SHP77 treated with DMSO at 0.1 percent for 48 hours (cell line): ENCODE measurements around the gene ZNF804A.

Experiments used
- DNase-seq: peaks from one replicate; lab custom pipeline; 2025; lab: John Stamatoyannopoulos, UW

The ZNF804A gene

DNA sequence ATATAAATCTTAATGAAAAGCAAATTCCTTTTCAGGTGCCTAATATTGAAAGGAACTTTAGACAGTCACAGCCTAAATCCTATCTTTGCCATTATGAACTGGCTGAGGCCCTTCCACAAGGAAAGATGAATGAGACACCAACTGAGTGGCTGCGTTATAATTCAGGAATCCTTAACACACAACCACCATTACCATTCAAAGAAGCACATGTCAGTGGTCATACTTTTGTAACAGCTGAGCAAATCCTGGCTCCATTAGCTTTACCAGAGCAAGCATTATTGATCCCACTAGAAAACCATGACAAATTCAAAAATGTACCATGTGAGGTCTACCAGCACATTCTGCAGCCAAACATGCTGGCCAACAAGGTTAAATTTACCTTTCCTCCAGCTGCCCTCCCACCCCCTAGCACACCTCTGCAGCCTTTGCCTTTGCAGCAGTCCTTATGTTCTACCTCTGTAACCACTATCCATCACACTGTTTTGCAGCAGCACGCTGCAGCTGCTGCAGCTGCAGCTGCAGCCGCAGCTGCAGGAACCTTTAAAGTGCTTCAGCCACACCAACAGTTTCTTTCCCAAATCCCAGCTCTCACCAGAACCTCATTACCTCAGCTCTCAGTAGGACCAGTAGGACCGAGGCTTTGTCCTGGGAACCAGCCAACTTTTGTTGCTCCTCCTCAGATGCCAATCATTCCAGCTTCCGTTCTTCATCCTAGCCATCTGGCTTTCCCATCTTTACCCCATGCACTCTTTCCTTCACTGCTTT, 340.1 kb downstream of the ZNF804A start:
- DNase-seq: no peak

DNA sequence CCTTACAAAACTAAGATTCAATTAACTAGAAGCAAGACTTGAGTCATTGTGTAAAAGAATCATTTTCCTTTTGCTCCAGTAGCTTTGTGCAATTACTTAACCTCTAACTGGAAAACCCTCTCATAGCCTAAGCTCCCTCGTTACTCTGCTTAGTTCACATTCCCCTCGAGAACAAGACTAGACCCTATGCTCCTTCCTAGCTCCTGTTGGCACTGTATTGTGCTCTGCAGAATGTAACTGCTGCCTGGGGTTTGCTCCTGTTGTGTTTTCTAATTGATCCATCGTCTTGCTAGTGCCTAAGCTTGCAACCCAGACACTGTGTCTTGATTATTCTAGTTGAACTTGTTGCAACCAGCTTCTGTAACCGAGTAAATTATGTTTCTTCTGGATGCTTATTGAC, 347.0 kb downstream of the ZNF804A start:
- no peak for DNase-seq

DNA sequence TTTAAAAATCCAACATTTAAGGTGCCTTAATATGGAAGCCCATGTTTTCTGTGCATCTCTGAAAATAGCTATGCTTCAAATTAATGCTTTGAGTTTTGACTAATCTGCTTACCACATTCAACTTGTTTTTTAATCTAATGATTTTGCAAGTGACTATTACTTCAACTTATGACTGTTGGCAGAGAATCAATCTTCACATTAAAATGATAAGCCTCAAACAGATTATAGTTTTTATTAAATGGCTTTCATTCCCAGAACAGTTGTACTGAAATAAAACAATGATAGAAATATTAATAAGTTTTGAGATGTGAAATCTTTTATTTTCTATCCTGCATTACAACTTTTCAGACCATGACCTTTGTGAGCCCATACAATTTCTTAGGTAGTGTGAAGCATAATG, 347.5 kb downstream of the ZNF804A start:
- no peak for DNase-seq

DNA sequence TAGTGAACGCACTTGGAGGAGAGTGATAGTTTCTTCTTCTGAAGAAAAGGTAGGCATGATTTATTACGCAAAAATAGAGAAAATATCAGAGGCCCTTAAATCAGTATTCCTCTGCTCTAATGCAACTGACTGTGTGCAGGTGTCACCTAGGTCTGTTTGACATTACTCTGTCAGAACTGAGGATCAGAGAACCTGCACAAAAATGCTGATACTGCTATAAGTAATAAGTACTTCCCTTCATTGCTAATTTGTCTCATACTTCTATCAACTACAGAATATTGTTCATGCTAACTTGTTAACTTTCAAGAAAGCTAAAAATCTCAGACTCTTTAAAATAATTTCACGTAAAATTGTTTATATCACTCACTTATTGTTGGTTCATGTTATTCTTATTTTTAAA, 358.5 kb downstream of the ZNF804A start:
- no peak for DNase-seq

DNA sequence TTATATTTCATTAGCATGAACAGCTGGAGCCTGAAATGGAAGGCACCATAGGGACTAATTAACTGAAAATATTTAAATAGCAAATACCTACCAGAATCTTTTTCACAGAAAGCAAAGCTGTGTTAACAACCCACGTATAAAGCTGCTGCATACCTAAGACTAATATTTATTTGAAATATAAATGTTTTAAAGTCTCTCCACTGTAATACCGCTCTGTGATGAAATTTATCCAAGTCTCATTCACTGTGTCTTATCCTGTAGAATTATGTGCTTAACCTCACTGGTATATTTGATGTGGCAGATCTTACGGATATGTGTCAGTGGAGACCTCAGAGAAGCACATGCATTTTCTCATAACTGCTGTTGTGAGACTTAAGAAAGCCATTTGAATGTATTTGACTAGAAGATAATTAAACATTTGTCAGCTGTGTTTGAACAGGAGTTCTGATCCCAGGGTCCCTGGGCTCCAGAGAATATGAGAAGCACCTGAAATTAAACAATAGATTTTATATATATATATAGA, 373.3 kb downstream of the ZNF804A start:
- no peak for DNase-seq
